IMR-90 (cell line): Measurements from ENCODE around the gene AKAP13. TPM values are rescaled to one million over a fixed set of nuclear protein-coding genes. Genes with fewer than 3 reads are reported as not detected.

Source experiments
- ATAC-seq: fragments of 200-7000 bp; cut with Tn5 transposase; 2 replicates; pipeline ENCODE4 v1.9.1; 2020; ENCODE audit warnings: low read depth, mild to moderate bottlenecking, moderate library complexity
- BruUV-seq: library from RNA; stranded (reverse); fragments of 400-500 nt; replicated peaks from 2 replicates; lab custom pipeline; 2021; lab: Mats Ljungman, UMichigan
- CTCF ChIA-PET: fragments of 300-600 bp; formaldehyde crosslinking; extraction: SDS; loops from one replicate; lab custom pipeline; 2021; ENCODE audit warnings: antibody characterized with exemption; lab: Yijun Ruan, JAX
- POLR2A ChIA-PET: fragments of 300-600 bp; sonication (Branson Sonifier 250); formaldehyde crosslinking; loops from one replicate; lab custom pipeline; 2022; ENCODE audit warnings: antibody characterized with exemption; ENCODE audit not compliant: unreplicated experiment; lab: Charles Lee
- DNase-seq: peaks from one replicate; pipeline ENCODE4 v3.0.0; 2013
- H2AFZ ChIP-seq: replicated peaks from 2 replicates; pipeline ENCODE3; 2013; ENCODE audit warnings: low read length, mild to moderate bottlenecking; ENCODE audit not compliant: poor library complexity
- H2AK5ac ChIP-seq: 2 replicates; pipeline ENCODE4 v1.6.1; 2013; ENCODE audit warnings: low read depth, low read length, inconsistent platforms
- H2AK9ac ChIP-seq: replicated peaks from 2 replicates; pipeline ENCODE3; 2013; ENCODE audit warnings: mild to moderate bottlenecking, low read depth, low read length, moderate library complexity; ENCODE audit not compliant: poor library complexity
- H2BK120ac ChIP-seq: 2 replicates; pipeline ENCODE4 v1.6.1; 2013; ENCODE audit warnings: low read depth, low read length, inconsistent platforms
- H2BK15ac ChIP-seq: 3 replicates; pipeline ENCODE4 v1.6.1; 2013; ENCODE audit warnings: low read depth, low read length, inconsistent platforms
- H2BK20ac ChIP-seq: 2 replicates; pipeline ENCODE4 v1.6.1; 2013; ENCODE audit warnings: low read depth, mild to moderate bottlenecking, inconsistent platforms, low read length, moderate library complexity
- H2BK5ac ChIP-seq: 2 replicates; pipeline ENCODE4 v1.6.1; 2013; ENCODE audit warnings: mild to moderate bottlenecking, low read depth, low read length, inconsistent platforms; ENCODE audit not compliant: poor library complexity, severe bottlenecking
- H3K14ac ChIP-seq: replicated peaks from 2 replicates; pipeline ENCODE4 v1.6.1; 2013; ENCODE audit warnings: low read depth, low read length, inconsistent platforms
- H3K18ac ChIP-seq: 2 replicates; pipeline ENCODE4 v1.6.1; 2013; ENCODE audit warnings: low read depth, low read length, control low read depth
- H3K23ac ChIP-seq: 2 replicates; pipeline ENCODE4 v1.6.1; 2013; ENCODE audit warnings: low read depth, low read length, inconsistent platforms
- H3K27ac ChIP-seq: 2 replicates; pipeline ENCODE4 v1.5.1; 2013; ENCODE audit warnings: mild to moderate bottlenecking, control low read depth, low read length; ENCODE audit not compliant: insufficient read depth
- H3K27me3 ChIP-seq: 2 replicates; pipeline ENCODE4 v1.6.1; 2013; ENCODE audit warnings: low read length; ENCODE audit not compliant: control insufficient read depth, insufficient read depth
- H3K36me3 ChIP-seq: 2 replicates; pipeline ENCODE4 v1.6.1; 2013; ENCODE audit warnings: low read length, mixed read lengths; ENCODE audit not compliant: control insufficient read depth, insufficient read depth
- H3K4ac ChIP-seq: 2 replicates; pipeline ENCODE4 v1.6.1; 2013; ENCODE audit warnings: low read depth, low read length, inconsistent platforms
- H3K4me1 ChIP-seq: 2 replicates; pipeline ENCODE4 v1.6.1; 2013; ENCODE audit warnings: low read length, mixed read lengths; ENCODE audit not compliant: control insufficient read depth, insufficient read depth
- H3K4me2 ChIP-seq: 2 replicates; pipeline ENCODE4 v1.6.1; 2013; ENCODE audit warnings: low read depth, mild to moderate bottlenecking, control low read depth, low read length, moderate library complexity
- H3K4me3 ChIP-seq: 2 replicates; pipeline ENCODE4 v1.5.1; 2013; ENCODE audit warnings: low read depth, mild to moderate bottlenecking, control low read depth, low read length, moderate library complexity; ENCODE audit not compliant: insufficient read depth
- H3K56ac ChIP-seq: 2 replicates; pipeline ENCODE4 v1.6.1; 2013; ENCODE audit warnings: low read length, inconsistent platforms; ENCODE audit not compliant: insufficient read depth; ENCODE audit errors: extremely low read depth
- H3K79me1 ChIP-seq, 2 experiments: 2 replicates each; pipeline ENCODE4 v1.6.1; 2013; ENCODE audit warnings: low read length in 2 of 2, inconsistent platforms in 1 of 2, low read depth in 1 of 2
- H3K9ac ChIP-seq: 2 replicates; pipeline ENCODE4 v1.6.1; 2013; ENCODE audit warnings: low read depth, low read length, control low read depth
- H3K9me1 ChIP-seq: 2 replicates; pipeline ENCODE4 v1.6.1; 2013; ENCODE audit warnings: low read length, inconsistent platforms; ENCODE audit not compliant: insufficient read depth
- H3K9me3 ChIP-seq: 2 replicates; pipeline ENCODE4 v1.6.1; 2013; ENCODE audit warnings: low read length; ENCODE audit not compliant: control insufficient read depth, insufficient read depth
- H4K20me1 ChIP-seq: 2 replicates; pipeline ENCODE4 v1.6.1; 2013; ENCODE audit warnings: low read length, inconsistent platforms; ENCODE audit not compliant: insufficient read depth
- H4K5ac ChIP-seq: 2 replicates; pipeline ENCODE4 v1.6.1; 2013; ENCODE audit warnings: mild to moderate bottlenecking, low read depth, low read length, control low read depth
- H4K8ac ChIP-seq, 2 experiments: 2 replicates each; pipeline ENCODE4 v1.6.1; 2013; ENCODE audit warnings: low read depth in 2 of 2, low read length in 2 of 2, control low read depth in 1 of 2, inconsistent platforms in 1 of 2
- H4K91ac ChIP-seq: 2 replicates; pipeline ENCODE4 v1.6.1; 2013; ENCODE audit warnings: low read depth, low read length, inconsistent platforms; ENCODE audit not compliant: insufficient read depth
- BHLHE40 ChIP-seq: fragments of 150-350 bp; IDR thresholded peaks from 2 replicates; pipeline ENCODE4 v1.6.1; 2016; ENCODE audit warnings: mild to moderate bottlenecking, low read depth, low read length
- CEBPB ChIP-seq: IDR thresholded peaks from 2 replicates; pipeline ENCODE4 v1.6.1; 2012; ENCODE audit warnings: low read depth, low read length, improper control_type of control experiment
- CHD1 ChIP-seq: IDR thresholded peaks from 2 replicates; pipeline ENCODE4 v1.6.1; 2012; ENCODE audit warnings: low read depth, low read length, improper control_type of control experiment
- FOS ChIP-seq: fragments of 150-350 bp; IDR thresholded peaks from 2 replicates; pipeline ENCODE4 v1.6.1; 2016; ENCODE audit warnings: low read depth, low read length
- MAFK ChIP-seq: IDR thresholded peaks from 2 replicates; pipeline ENCODE4 v1.6.1; 2012; ENCODE audit warnings: low read depth, low read length, improper control_type of control experiment
- MAZ ChIP-seq: IDR thresholded peaks from 2 replicates; pipeline ENCODE4 v1.6.1; 2012; ENCODE audit warnings: low read depth, mild to moderate bottlenecking, low read length, improper control_type of control experiment, moderate library complexity, borderline replicate concordance
- MXI1 ChIP-seq: IDR thresholded peaks from 2 replicates; pipeline ENCODE4 v1.6.1; 2012; ENCODE audit warnings: low read depth, mild to moderate bottlenecking, low read length, moderate library complexity, borderline replicate concordance
- NFE2L2 ChIP-seq: fragments of 150-350 bp; IDR thresholded peaks from 2 replicates; pipeline ENCODE4 v1.6.1; 2016; ENCODE audit warnings: low read depth, mild to moderate bottlenecking, low read length
- POLR2A ChIP-seq: IDR thresholded peaks from 2 replicates; pipeline ENCODE4 v1.6.1; 2012; ENCODE audit warnings: mild to moderate bottlenecking, low read depth, low read length
- RAD21 ChIP-seq: IDR thresholded peaks from 2 replicates; pipeline ENCODE4 v1.6.1; 2012; ENCODE audit warnings: low read length, improper control_type of control experiment
- RCOR1 ChIP-seq: IDR thresholded peaks from 2 replicates; pipeline ENCODE4 v1.6.1; 2012; ENCODE audit warnings: mild to moderate bottlenecking, low read length, improper control_type of control experiment; ENCODE audit not compliant: insufficient replicate concordance
- RFX5 ChIP-seq: IDR thresholded peaks from 2 replicates; pipeline ENCODE4 v1.8.0; 2012; ENCODE audit warnings: low read depth, mild to moderate bottlenecking, low read length, moderate library complexity
- SMC3 ChIP-seq: fragments of 150-350 bp; IDR thresholded peaks from 2 replicates; pipeline ENCODE4 v1.6.1; 2016; ENCODE audit warnings: low read depth, mild to moderate bottlenecking, antibody characterized with exemption, low read length, moderate library complexity
- WGBS, 2 experiments: methylation state at CpG; one replicate each; pipeline versions ENCODE4 v1.1.5 to v1.1.7; 2013; ENCODE audit warnings: missing lambda C conversion rate in 2 of 2; ENCODE audit not compliant: insufficient read length in 1 of 2; ENCODE audit errors: extremely low coverage in 2 of 2; 5-methylcytosine and 5-hydroxymethylcytosine counted together
- dilution Hi-C: fragments of 300-500 bp; cut with HindIII; formaldehyde crosslinking; loops from one replicate; pipeline ENCODE4 v1.14.3; 2018; ENCODE audit warnings: low sequenced_read_pairs; ENCODE audit not compliant: unreplicated experiment
- in situ Hi-C: fragments of 300-500 bp; cut with MboI; formaldehyde crosslinking; loops from 3 replicates; pipeline ENCODE4 v1.14.3; 2019; ENCODE audit warnings: low sequenced_read_pairs, inconsistent platforms, mixed read lengths
- intact Hi-C: fragments of 100-400 bp; cut with micrococcal nuclease; formaldehyde crosslinking; loops from 2 replicates; pipeline ENCODE4 v1.10.0; 2022
- polyA plus RNA-seq, 3 experiments: library from polyadenylated mRNA; depleted of rRNA; stranded (reverse); fragments of >200 nt; gene quantifications; 2 replicates each; pipeline ENCODE4 v1.2.3, GENCODE V29; 2012; ENCODE audit warnings: low replicate concordance in 1 of 3
- total RNA-seq: library from RNA; depleted of rRNA; stranded (reverse); fragments of >200 nt; gene quantifications from 2 replicates; pipeline ENCODE4 v1.2.3, GENCODE V29; 2012
- TF ChIP-seq, protein P1 (sequence below): conservative IDR thresholded peaks from 2 replicates; pipeline ENCODE4 v1.5.1; 2012; ENCODE audit warnings: mild to moderate bottlenecking, low read depth, low read length, improper control_type of control experiment
- TF ChIP-seq, protein P2 (sequence below): fragments of 150-350 bp; IDR thresholded peaks from 2 replicates; pipeline ENCODE4 v1.6.1; 2017; ENCODE audit warnings: mild to moderate bottlenecking, antibody characterized with exemption, low read length, low read depth
- TF ChIP-seq, protein P3 (sequence below): fragments of 150-350 bp; IDR thresholded peaks from 2 replicates; pipeline ENCODE4 v1.6.1; 2016; ENCODE audit warnings: low read depth, mild to moderate bottlenecking, low read length, moderate library complexity, borderline replicate concordance

The AKAP13 gene
- total and polyA plus RNA-seq, 2 of the 4 experiments (the other 2 are of a cell fraction) = 10.4 to 46.4 TPM

DNA sequence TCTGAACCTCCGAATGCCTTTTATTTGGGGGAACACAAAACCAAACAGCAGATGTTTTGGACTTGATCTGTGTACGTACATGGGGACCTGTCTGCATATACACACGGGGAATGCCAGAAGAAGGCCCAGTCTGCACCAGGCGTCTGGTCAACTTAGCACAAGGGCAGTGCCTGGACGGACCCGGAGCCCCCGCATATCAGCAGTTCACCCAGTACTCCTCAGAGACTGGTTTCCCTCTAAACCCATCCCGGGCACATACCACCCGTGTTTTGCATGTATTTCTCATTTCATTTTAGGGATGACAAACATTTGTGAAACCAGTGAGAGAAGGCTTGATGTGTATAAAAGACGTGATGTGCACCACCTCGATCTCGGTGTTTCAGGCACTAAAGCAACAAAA is 364.6 kb downstream of the AKAP13 start:
- ATAC-seq (no peak), DNase-seq (no peak)
- Histone ChIP-seq H3K9ac (no peak overlapping the region), H2AFZ (no peak overlapping the region), H4K8ac (no peak overlapping the region), H2BK120ac (no peak overlapping the region), H4K91ac (no peak overlapping the region), H3K4me1 (peaks cover 4% of the 10 kb centered on the region; the same call in 1 of the 2 replicates), H3K27ac (no peak overlapping the region), H2BK20ac (no peak overlapping the region), H3K56ac (no peak overlapping the region), H3K36me3 (peaks cover 43% of the 10 kb centered on the region), H3K4me3 (no peak overlapping the region), H3K9me3 (no peaks in the 10 kb centered on the region), H3K14ac (no peak overlapping the region), H2AK5ac (no peak overlapping the region), H2BK5ac (no peak overlapping the region), H3K23ac (no peak overlapping the region), H3K18ac (no peak overlapping the region), H4K20me1 (no peaks in the 10 kb centered on the region; the same call in 1 of the 2 replicates), H3K9me1 (no peaks in the 10 kb centered on the region; the same call in 1 of the 2 replicates), H3K27me3 (no peaks in the 10 kb centered on the region), H3K4me2 (no peak overlapping the region), H4K5ac (no peak overlapping the region), H3K79me1 (peaks cover 0 to 5% of the 10 kb centered on the region in 2 experiments; a peak in 2 of 4 replicates), H3K4ac (no peak overlapping the region), H2AK9ac (no peak overlapping the region), H2BK15ac (no peak overlapping the region)
- CTCF ChIA-PET = no interaction called here
- POLR2A ChIA-PET = no interaction called here
- WGBS, 2 experiments = 95% methylated on average over 3 of the region's 12 CpGs; no CpG with 5 or more reads in 1 of the 2 experiments
- in situ Hi-C loops = no loop called here
- TF ChIP-seq, protein P1, sequence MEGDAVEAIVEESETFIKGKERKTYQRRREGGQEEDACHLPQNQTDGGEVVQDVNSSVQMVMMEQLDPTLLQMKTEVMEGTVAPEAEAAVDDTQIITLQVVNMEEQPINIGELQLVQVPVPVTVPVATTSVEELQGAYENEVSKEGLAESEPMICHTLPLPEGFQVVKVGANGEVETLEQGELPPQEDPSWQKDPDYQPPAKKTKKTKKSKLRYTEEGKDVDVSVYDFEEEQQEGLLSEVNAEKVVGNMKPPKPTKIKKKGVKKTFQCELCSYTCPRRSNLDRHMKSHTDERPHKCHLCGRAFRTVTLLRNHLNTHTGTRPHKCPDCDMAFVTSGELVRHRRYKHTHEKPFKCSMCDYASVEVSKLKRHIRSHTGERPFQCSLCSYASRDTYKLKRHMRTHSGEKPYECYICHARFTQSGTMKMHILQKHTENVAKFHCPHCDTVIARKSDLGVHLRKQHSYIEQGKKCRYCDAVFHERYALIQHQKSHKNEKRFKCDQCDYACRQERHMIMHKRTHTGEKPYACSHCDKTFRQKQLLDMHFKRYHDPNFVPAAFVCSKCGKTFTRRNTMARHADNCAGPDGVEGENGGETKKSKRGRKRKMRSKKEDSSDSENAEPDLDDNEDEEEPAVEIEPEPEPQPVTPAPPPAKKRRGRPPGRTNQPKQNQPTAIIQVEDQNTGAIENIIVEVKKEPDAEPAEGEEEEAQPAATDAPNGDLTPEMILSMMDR = no peak
- TF ChIP-seq FOS (no peak), MAZ (no peak), RFX5 (no peak), POLR2A (no peak), MAFK (no peak), SMC3 (no peak), MXI1 (no peak), CHD1 (no peak), CEBPB (no peak), NFE2L2 (no peak), RAD21 (no peak), BHLHE40 (no peak), RCOR1 (no peak)
- TF ChIP-seq, protein P2, sequence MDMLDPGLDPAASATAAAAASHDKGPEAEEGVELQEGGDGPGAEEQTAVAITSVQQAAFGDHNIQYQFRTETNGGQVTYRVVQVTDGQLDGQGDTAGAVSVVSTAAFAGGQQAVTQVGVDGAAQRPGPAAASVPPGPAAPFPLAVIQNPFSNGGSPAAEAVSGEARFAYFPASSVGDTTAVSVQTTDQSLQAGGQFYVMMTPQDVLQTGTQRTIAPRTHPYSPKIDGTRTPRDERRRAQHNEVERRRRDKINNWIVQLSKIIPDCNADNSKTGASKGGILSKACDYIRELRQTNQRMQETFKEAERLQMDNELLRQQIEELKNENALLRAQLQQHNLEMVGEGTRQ = no peak
- TF ChIP-seq, protein P3, sequence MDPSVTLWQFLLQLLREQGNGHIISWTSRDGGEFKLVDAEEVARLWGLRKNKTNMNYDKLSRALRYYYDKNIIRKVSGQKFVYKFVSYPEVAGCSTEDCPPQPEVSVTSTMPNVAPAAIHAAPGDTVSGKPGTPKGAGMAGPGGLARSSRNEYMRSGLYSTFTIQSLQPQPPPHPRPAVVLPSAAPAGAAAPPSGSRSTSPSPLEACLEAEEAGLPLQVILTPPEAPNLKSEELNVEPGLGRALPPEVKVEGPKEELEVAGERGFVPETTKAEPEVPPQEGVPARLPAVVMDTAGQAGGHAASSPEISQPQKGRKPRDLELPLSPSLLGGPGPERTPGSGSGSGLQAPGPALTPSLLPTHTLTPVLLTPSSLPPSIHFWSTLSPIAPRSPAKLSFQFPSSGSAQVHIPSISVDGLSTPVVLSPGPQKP = no peak
- intact Hi-C loops = no loop called here
- no TSS peak for BruUV-seq
- dilution Hi-C loops = no loop called here
